Measurements from ENCODE around the gene ASXL1.

ASXL1 gene

GRCh38 chr20:32442630-32443373 is 84.7 kb downstream of the ASXL1 start:
- DNase-seq: no peak

DNA sequence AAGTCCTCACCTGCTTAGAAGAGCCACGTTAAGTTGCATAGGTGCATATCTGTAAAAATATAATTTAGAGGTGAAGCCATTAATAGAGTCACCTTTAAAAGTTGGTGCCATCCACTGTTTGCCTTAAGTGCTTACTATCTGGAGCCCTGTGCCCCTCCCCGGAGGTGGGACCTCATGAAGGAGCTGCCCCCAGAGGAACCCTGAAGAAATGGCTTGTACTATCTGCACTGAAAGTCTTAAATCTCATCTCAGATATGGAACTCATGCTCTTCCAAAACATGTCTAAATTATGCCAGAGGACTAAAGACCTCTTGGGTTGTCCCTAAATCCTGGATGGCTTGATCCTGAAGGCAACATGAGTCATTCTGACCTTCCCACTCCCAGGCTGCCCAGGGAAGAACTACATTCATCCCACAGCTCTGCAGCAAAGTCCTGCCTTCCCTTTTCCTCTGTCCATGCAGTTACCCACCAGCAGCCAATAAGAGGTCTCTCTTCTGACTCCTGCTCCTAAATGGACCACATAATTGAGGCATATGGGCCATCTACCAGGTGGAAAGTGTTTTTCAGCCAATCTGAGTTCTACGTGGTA is 85.3 kb downstream of the ASXL1 start:
- DNase-seq: no peak

DNA sequence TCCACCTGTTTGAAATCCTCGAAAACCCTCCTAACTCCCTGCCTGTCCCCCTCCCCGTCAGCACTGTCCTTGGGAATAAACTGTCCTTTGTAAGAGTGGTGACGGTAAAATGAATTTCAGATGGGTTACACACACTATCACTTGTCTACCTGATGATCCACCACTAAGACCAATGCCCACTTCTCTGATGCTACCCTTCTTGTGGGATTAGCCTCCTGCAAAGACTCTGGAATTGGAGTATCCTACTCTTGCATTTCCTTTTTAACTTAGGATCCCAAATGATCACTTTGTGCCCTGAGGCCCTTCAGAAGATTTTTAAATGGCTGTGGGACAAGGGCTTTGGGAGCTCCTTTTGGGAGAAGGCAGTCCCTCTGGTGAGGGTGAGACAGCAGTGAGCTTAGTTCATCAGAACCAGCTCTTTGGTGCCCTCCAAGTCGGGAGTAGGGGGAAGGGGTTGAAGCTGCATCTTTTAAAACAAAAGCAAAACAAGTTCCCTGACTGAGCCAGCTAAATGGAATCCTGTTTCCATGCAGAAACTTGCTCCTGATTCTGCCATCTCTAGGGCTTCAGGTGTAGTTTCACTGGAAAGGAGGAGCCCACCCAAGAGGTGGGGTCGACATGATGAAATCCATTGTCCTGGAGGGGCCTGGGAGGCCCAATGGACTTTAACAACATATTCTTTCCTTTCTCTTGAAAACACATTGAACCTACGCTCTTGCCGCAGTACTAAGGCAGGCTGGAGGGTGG is 86.5 kb downstream of the ASXL1 start:
- DNase-seq: no peak

DNA sequence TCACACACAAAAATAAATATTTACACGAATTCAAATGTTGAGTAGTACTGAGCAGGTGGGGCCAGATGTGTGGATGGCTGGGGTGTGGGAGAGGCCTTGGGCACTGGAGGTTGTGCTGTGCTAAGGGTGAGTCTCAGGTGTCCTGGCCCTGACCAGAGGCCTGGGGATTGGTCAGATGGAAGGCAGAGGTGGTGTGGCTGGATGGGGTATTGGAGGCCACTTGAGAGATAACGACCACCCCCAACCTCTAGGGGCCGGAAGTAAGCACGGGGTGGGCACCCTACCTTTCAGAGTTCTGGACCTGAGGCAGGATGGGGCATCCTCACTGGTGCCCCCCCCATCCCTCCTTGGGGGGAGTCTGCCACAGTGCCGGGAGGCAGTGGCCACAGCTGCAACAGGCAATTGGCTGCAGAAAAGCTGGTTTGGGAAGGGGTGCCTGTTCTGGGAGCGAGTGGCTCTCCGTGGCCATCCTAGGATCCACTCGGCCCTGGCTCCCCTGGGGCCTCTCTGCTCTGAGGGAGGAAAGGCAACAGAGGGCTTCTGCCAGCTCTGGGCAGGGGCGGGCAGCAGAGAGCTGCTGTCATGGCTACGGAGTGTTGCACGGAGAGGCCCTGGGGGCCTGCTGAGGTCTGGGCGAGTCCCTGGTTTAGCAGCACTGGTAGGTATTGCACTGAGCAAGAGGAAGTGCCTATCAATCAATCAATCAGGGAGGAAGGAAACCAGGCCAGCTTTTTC is 87.6 kb downstream of the ASXL1 start:
- no peak for DNase-seq

GRCh38 chr20:32446301-32447100 is 88.4 kb downstream of the ASXL1 start:
- DNase-seq: no peak

DNA sequence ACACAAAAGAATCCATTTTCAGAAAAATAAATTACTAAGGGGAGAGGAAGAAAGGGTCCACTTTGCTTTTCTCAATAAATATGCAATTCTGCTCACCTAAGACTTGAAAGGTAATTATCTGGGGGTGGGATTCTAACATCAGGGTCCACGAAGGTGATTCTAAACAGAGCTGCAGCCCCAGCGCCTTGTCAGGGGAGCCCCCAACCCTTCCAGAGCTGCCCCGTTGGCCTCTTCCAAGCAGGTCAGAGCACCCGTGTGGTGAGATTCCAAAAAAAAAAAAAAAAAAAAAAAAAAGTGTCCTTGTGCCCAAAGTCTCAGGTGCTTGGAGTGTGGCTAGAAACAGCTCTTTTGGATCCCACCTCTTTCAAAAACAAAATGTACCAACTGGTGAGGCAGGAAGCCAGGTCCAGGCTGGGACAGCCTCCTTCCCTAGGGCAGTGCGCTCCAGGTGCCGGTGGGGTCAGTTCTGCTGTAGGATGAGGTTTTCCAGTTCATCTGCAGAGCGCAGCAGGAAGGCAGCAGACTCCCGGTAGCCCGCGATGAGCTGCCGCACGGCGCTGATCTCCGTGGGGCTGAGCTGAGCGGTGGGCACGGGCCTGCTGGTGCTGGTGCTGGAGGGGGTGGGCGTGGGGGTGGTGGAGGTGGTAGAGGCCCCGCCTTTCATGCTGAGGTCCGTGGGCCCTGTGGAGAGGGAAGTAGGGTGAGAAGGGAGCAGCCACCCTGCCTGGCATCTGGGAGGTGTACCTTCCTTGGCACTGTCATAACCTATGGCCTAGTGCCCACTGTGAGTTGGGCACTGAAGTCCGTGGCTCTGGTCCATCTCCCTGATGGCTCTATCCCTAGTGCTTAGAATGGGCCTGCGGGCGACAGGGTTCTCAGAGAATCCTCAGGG is 89.3 kb downstream of the ASXL1 start:
- DNase-seq: peak in 1 of 2 experiments; percentile 45

- DNase-seq: no peak
Measured at GRCh38 chr20:32448306-32449056, 90.3 kb downstream of the ASXL1 start.

- DNase-seq: no peak
Measured at GRCh38 chr20:32449057-32449889, 91.1 kb downstream of the ASXL1 start.

DNA sequence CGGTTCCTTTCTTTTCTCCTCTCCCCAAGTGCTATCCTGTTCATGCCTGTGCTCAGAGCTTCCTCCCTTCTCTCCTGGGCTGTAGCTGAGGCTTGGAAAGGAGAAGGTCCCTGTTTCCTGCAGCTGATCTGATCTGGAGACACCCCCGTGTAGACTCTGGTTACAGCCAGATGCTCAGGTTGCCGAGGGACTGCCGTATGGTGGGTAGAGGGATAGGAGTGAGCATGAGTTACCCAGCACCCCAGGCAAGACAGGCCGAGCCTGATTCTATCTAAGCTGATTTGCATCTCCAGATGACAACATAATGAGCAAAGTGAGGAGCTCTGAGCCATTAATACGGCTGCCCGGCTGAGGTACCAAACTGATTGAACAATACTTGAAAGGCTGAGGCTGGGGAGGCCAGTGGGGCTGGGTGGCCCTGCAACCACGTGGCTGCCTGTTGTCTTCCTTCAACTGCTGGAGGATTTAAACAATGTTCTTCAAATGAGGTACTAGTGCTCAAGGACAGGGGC is 91.8 kb downstream of the ASXL1 start:
- no peak for DNase-seq

DNA sequence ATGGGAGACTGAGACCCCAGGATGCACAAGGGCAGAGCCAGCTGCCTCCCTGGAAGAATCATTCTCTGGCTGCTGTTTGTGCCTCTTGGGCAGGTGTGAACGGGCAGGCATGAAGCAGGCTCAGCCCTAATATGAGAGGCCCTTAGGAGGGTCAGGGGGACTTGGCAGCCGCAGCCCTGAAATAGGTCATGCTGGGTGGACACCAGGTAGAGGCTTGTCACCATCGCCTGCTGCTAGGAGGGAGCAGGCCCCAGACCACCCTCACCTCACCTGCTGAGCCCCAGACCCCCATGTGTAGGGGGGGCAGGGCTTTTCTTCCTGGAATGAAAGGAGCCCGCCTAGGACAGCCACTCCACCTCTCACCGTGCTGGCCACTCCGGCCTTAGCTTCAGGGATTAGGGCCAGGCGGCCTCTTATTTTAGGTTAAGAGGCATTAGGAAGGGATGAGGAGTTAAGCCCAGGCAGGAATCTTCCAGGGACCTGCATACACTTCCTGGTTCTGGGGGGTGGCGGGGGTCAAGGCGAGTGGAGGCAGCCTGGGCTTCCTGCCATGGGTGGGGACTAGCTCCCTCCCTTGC is 92.4 kb downstream of the ASXL1 start:
- no peak for DNase-seq

GRCh38 chr20:32451340-32451681 is 93.2 kb downstream of the ASXL1 start:
- no peak for DNase-seq

- no peak for DNase-seq
Measured at GRCh38 chr20:32451682-32452461, 93.7 kb downstream of the ASXL1 start.

GRCh38 chr20:32452776-32453466 is 94.8 kb downstream of the ASXL1 start:
- no peak for DNase-seq

- DNase-seq: no peak
Measured at GRCh38 chr20:32453467-32454163, 95.5 kb downstream of the ASXL1 start.

DNA sequence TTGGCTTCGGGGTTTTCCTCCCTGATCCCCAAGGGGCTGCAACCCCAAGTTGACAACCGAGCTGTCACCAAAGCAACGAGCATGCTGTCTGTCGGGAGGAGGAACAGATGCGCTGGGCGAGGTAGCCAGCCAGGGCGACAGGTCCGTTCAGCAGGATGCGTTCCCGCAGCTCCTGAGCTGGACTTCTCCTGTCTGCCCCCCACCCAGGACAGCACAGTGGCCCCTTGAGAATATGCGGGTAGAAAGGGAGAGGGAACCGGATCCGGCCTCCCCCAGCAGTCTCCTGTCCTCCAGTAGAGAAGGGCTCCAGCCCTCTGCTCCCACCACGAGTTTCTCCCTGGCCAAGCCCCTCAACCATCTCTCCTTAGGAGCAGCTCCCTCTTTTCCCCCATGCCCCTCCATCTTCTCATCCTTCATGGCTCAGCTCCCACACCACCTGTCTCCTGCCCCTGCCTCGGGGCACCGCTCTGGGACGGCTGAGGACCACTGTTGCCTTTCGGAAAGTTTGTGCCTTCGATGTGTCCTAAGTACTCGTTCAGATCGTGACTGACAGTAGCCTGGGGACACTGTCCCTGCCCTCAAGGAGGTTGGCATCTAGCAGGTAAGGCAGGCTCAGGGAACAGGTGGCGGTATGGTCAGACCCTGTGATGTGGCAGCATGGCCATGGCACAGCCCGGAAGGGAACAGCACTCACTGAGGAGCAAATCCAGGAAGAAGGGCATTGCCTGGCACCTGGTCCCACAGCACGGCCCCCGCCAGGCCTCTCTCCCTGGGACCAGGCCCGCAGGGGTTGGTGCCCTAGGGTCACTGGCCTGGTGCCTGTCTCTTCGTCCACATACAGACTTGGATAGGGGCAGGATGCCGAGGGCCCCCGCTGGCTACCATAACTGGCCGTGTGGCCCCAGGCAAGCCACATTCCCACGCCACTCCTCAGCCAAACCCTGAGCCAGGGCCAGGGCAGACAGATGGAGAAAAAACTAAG is 96.3 kb downstream of the ASXL1 start:
- DNase-seq: no peak

All from cerebellar nuclear complex (tissue), 1 donor.